ENCODE measurements around the gene DEUP1. TPM values are rescaled to one million over a fixed set of nuclear protein-coding genes. Genes with fewer than 3 reads are reported as not detected.

The DEUP1 gene
- total RNA-seq, 2 donors from 2014 or later: not detected

- no peak for TF ChIP-seq CTCF (IDR thresholded peaks at IDR 0.05)
- H3K36me3 ChIP-seq: no peaks in the 10 kb centered on the region
- H3K27ac ChIP-seq: no peak overlapping the region
- no peaks in the 10 kb centered on the region for H3K27me3 ChIP-seq
- H3K4me1 ChIP-seq: peaks cover 0 to 26% of the 10 kb centered on the region in 2 donors
- DNase-seq (ENCODE audit: low spot score): no peak
- H3K9me3 ChIP-seq: no peaks in the 10 kb centered on the region
- H3K4me3 ChIP-seq: no peak overlapping the region
Observed at GRCh38 chr11:93487032-93487483, 156.5 kb downstream of the DEUP1 start.

Other genes starting within 250 kb of the DEUP1 start
- gene SLC36A4, start 132.8 kb upstream of the DEUP1 start, total RNA-seq: 10 to 100 TPM in 1 of 2 donors, 1 to 10 TPM in 1; 6.9 to 13.2 TPM
- gene SMCO4, start 212.6 kb downstream of the DEUP1 start, total RNA-seq: 10 to 100 TPM; 37.6 to 79.8 TPM

All from right atrium auricular region (tissue), 2 donors.